ENCODE results near the gene ADGRG1. TPM values are rescaled to one million over a fixed set of nuclear protein-coding genes. Genes with fewer than 3 reads are reported as not detected.
A peak's percentile ranks its signal among the peaks of the same experiment; 100 is the strongest.

The ADGRG1 gene
- total RNA-seq, 2 experiments from 2014 or later: 0.93 to 1.0 TPM

DNA sequence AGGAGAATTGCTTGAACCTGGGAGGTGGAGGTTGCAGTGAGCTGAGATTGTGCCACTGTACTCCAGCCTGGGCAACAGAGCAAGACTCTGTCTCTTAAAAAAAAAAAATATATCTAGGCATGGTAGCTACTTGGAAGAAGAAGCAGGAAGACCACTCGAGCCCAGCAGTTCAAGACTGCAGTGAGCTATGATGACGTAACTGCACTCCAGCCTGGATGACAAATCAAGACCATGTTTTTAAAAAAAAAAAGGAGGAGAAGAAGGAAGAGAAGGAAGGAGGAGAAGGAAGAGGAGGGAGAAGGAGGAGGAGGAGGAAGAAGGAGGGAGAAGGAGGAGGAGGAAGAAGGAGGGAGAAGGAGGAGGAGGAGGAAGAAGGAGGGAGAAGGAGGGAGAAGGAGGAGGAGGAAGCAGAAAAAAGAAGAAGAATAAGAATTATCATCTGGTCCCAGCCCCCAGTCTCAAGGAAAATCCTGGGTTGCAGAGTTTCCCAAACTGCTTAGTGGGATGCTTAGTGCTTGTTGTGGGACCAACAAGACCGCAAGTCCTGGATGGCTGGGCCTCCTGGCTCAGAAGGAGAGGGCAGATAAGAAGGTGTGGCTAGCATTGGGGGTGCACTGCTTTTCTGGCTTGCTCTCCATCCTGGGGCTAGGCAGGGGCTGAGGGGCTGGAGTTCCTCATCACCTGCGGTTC, 62.5 kb downstream of the ADGRG1 start:
- intact Hi-C loops (cut with micrococcal nuclease): no loop called here
- Mint-ChIP-seq H3K4me3 (no peak overlapping the region), H3K36me3 (ENCODE audit: low read depth) (no peaks in the 10 kb centered on the region), H3K4me1 (ENCODE audit: low read depth) (peaks cover 21% of the 10 kb centered on the region), H3K27ac (no peak overlapping the region), H3K27me3 (ENCODE audit: low read depth) (no peaks in the 10 kb centered on the region), H3K9me3 (no peaks in the 10 kb centered on the region)
- CTCF ChIA-PET: interaction anchor here (0.5 kb wide), 1 partner anchor 27 kb away, joined by 4 read pairs; no protein-coding TSS in a partner anchor
- no peak for DNase-seq

GRCh38 chr16:57692636-57693035, 64.2 kb downstream of the ADGRG1 start:
- CTCF ChIA-PET: interaction anchor here (0.9 kb wide), 1 partner anchor 44 kb away, joined by 3 read pairs; no protein-coding TSS in a partner anchor
- Mint-ChIP-seq H3K36me3 (ENCODE audit: low read depth) (no peaks in the 10 kb centered on the region), H3K4me1 (ENCODE audit: low read depth) (peaks cover 21% of the 10 kb centered on the region), H3K27me3 (ENCODE audit: low read depth) (no peaks in the 10 kb centered on the region), H3K9me3 (no peaks in the 10 kb centered on the region), H3K4me3 (no peak overlapping the region), H3K27ac (no peak overlapping the region)
- intact Hi-C loops (cut with micrococcal nuclease): no loop called here
- no peak for DNase-seq

- Mint-ChIP-seq H3K9me3 (no peaks in the 10 kb centered on the region), H3K4me3 (no peak overlapping the region), H3K27me3 (ENCODE audit: low read depth) (no peaks in the 10 kb centered on the region), H3K36me3 (ENCODE audit: low read depth) (no peaks in the 10 kb centered on the region), H3K27ac (no peak overlapping the region), H3K4me1 (ENCODE audit: low read depth) (peaks cover 21% of the 10 kb centered on the region)
- CTCF ChIA-PET: no interaction called here
- no peak for DNase-seq
- intact Hi-C loops (cut with micrococcal nuclease): no loop called here
Measured at GRCh38 chr16:57693550-57693949, 65.1 kb downstream of the ADGRG1 start.

- CTCF ChIA-PET: no interaction called here
- Mint-ChIP-seq H3K27ac (no peak overlapping the region), H3K36me3 (ENCODE audit: low read depth) (no peaks in the 10 kb centered on the region), H3K4me3 (no peak overlapping the region), H3K27me3 (ENCODE audit: low read depth) (no peaks in the 10 kb centered on the region), H3K4me1 (ENCODE audit: low read depth) (peaks cover 19% of the 10 kb centered on the region), H3K9me3 (no peaks in the 10 kb centered on the region)
- intact Hi-C loops (cut with micrococcal nuclease): no loop called here
- DNase-seq: no peak
Measured at GRCh38 chr16:57694231-57694724, 65.8 kb downstream of the ADGRG1 start.

- CTCF ChIA-PET: no interaction called here
- intact Hi-C loops (cut with micrococcal nuclease): no loop called here
- peak; percentile 22 for DNase-seq
- Mint-ChIP-seq H3K27me3 (ENCODE audit: low read depth) (no peaks in the 10 kb centered on the region), H3K9me3 (no peaks in the 10 kb centered on the region), H3K4me3 (peak within 1 kb of the TSS; percentile 53), H3K4me1 (ENCODE audit: low read depth) (peaks cover 11% of the 10 kb centered on the region), H3K36me3 (ENCODE audit: low read depth) (no peaks in the 10 kb centered on the region), H3K27ac (no peak within 1 kb of the TSS)
Measured at GRCh38 chr16:57694725-57695679, 66.6 kb downstream of the ADGRG1 start, which contains the start of gene DRC7. Gene DRC7, plus strand, starts transcription at chr16:57694806. Its CDS starts 3,144 bp downstream, at chr16:57697950.

GRCh38 chr16:57695680-57696069, 67.2 kb downstream of the ADGRG1 start:
- DNase-seq: no peak
- Mint-ChIP-seq H3K27me3 (ENCODE audit: low read depth) (no peaks in the 10 kb centered on the region), H3K36me3 (ENCODE audit: low read depth) (no peaks in the 10 kb centered on the region), H3K27ac (no peak overlapping the region), H3K4me1 (ENCODE audit: low read depth) (peaks cover 7% of the 10 kb centered on the region), H3K9me3 (no peaks in the 10 kb centered on the region), H3K4me3 (no peak overlapping the region)
- CTCF ChIA-PET: no interaction called here
- intact Hi-C loops (cut with micrococcal nuclease): no loop called here

GRCh38 chr16:57696240-57696639, 67.8 kb downstream of the ADGRG1 start:
- H3K27ac Mint-ChIP-seq: no peak overlapping the region
- intact Hi-C loops (cut with micrococcal nuclease): no loop called here
- no peak overlapping the region for H3K4me3 Mint-ChIP-seq

DNA sequence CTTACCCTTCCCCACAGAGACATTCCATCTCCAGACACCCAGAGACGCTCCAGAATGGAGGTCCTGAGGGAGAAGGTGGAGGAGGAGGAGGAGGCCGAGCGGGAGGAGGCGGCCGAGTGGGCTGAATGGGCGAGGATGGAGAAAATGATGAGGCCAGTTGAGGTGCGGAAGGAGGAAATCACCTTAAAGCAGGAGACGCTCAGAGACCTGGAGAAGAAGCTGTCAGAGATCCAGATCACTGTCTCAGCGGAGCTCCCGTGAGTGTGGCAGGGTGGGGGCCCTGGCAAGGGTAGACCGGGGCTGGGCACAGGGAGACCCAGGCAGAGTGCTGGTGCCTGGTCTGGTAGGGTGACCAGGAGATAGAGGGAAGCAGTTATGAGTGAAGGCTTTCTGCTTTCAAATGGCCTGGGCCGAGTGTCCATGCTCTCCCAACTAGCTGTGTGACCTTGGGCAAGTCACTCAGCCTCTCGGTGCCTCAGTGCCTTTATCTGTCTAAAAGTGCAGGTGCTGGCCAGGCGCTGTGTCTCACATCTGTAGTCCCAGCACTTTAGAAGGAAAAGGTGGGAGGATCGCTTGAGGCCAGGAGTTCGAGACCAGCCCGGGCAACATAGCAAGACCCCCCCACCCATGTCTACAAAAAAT, 69.6 kb downstream of the ADGRG1 start:
- CTCF ChIA-PET: no interaction called here
- peaks cover 7% of the 10 kb centered on the region for H3K4me1 Mint-ChIP-seq (ENCODE audit: low read depth)
- no peak for DNase-seq
- H3K36me3 Mint-ChIP-seq (ENCODE audit: low read depth): no peaks in the 10 kb centered on the region
- H3K27ac Mint-ChIP-seq: no peak overlapping the region
- no peak overlapping the region for H3K4me3 Mint-ChIP-seq
- intact Hi-C loops (cut with micrococcal nuclease): no loop called here
- H3K27me3 Mint-ChIP-seq (ENCODE audit: low read depth): no peaks in the 10 kb centered on the region
- no peaks in the 10 kb centered on the region for H3K9me3 Mint-ChIP-seq

More at GRCh38 chr16:57696240-57696639, 67.8 kb downstream of the ADGRG1 start:
- Mint-ChIP-seq H3K4me1 (ENCODE audit: low read depth) (peaks cover 7% of the 10 kb centered on the region), H3K27me3 (ENCODE audit: low read depth) (no peaks in the 10 kb centered on the region), H3K9me3 (no peaks in the 10 kb centered on the region), H3K36me3 (ENCODE audit: low read depth) (no peaks in the 10 kb centered on the region)
- DNase-seq: no peak
- CTCF ChIA-PET: no interaction called here

DNA sequence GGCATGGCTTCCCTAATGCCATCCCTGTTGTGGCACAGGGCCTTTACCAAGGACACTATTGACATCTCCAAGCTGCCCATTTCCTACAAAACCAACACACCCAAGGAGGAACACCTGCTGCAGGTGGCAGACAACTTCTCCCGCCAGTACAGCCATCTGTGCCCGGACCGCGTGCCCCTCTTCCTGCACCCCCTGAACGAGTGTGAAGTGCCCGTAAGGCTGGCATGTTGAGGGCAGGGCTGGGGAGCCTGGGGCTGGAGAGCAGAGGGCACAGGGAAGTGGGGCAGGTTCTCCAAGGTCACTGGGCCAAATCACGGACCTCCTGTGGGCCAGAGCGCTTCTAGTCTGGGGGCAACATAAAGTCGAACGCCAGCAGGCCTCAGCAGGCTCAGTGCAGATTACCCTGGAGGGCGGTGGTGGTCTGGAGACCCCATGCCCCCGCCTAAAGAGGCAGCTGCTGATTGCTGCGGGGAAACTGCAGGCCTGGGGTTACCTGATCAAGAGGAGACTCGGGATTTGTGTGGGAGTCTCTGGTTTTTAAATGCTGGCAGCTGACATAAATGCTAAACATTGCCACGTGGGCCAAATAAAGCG, 70.5 kb downstream of the ADGRG1 start:
- CTCF ChIA-PET: interaction anchor here (0.6 kb wide), 1 partner anchor 782 kb away, joined by 3 read pairs; no protein-coding TSS in a partner anchor
- intact Hi-C loops (cut with micrococcal nuclease): no loop called here
- H3K4me3 Mint-ChIP-seq: no peak overlapping the region
- no peak overlapping the region for H3K27ac Mint-ChIP-seq
- peaks cover 7% of the 10 kb centered on the region for H3K4me1 Mint-ChIP-seq (ENCODE audit: low read depth)
- no peak for DNase-seq
- no peaks in the 10 kb centered on the region for H3K9me3 Mint-ChIP-seq
- H3K27me3 Mint-ChIP-seq (ENCODE audit: low read depth): no peaks in the 10 kb centered on the region
- no peaks in the 10 kb centered on the region for H3K36me3 Mint-ChIP-seq (ENCODE audit: low read depth)

GRCh38 chr16:57699481-57699880, 71.1 kb downstream of the ADGRG1 start:
- no peak overlapping the region for H3K27ac Mint-ChIP-seq
- intact Hi-C loops (cut with micrococcal nuclease): no loop called here
- H3K4me1 Mint-ChIP-seq (ENCODE audit: low read depth): peaks cover 7% of the 10 kb centered on the region
- CTCF ChIA-PET: interaction anchor here (0.6 kb wide), 1 partner anchor 781 kb away, joined by 3 read pairs; no protein-coding TSS in a partner anchor
- H3K4me3 Mint-ChIP-seq: no peak overlapping the region
- H3K27me3 Mint-ChIP-seq (ENCODE audit: low read depth): no peaks in the 10 kb centered on the region
- no peaks in the 10 kb centered on the region for H3K9me3 Mint-ChIP-seq
- no peak for DNase-seq
- H3K36me3 Mint-ChIP-seq (ENCODE audit: low read depth): no peaks in the 10 kb centered on the region

DNA sequence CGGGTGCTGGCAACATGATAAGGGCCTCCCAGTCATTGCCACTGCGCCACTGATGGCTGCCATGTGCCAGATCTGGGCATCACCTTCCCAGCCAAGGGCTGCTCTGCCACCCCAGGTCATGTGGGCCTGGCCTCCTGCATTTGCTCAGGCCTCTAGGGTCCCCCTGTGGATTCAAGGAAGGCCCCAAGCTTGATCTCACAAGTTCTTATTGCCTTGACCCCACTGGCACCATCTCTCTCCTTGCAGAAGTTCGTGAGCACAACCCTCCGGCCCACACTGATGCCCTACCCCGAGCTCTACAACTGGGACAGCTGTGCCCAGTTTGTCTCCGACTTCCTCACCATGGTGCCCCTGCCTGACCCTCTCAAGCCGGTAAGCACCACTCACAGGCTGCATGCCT, 71.5 kb downstream of the ADGRG1 start:
- CTCF ChIA-PET: no interaction called here
- intact Hi-C loops (cut with micrococcal nuclease): no loop called here
- Mint-ChIP-seq H3K9me3 (no peaks in the 10 kb centered on the region), H3K4me1 (ENCODE audit: low read depth) (peaks cover 4% of the 10 kb centered on the region), H3K4me3 (no peak overlapping the region), H3K27ac (no peak overlapping the region), H3K27me3 (ENCODE audit: low read depth) (no peaks in the 10 kb centered on the region), H3K36me3 (ENCODE audit: low read depth) (no peaks in the 10 kb centered on the region)
- DNase-seq: no peak
